Endothelial cell of umbilical vein (primary cell): ENCODE data around the gene TRIM32. TPM values are rescaled to one million over a fixed set of nuclear protein-coding genes. Genes with fewer than 3 reads are reported as not detected.
"Not testable (repeated sequence)": the region's sequence is repeated elsewhere in the genome, so short reads cannot be mapped to it uniquely, and the experiment has no call there.

Source experiments
- BruUV-seq: library from RNA; stranded (reverse); fragments of 400-500 nt; replicated peaks from 2 replicates; lab custom pipeline; 2021; lab: Mats Ljungman, UMichigan
- CTCF ChIA-PET: fragments of 300-600, 350-600 bp; sonication (Branson Sonifier 250); formaldehyde crosslinking; loops from one replicate; lab custom pipeline; 2021; ENCODE audit warnings: antibody characterized with exemption, inconsistent platforms; lab: Charles Lee
- POLR2A ChIA-PET: fragments of 300-600, 350-600 bp; sonication (Branson Sonifier 250); formaldehyde crosslinking; loops from one replicate; lab custom pipeline; 2021; ENCODE audit warnings: antibody characterized with exemption, inconsistent platforms; lab: Charles Lee
- DNase-seq: peaks from one replicate; pipeline ENCODE4 v3.0.0-alpha.2; 2011; ENCODE audit warnings: low read depth, low spot score
- FAIRE-seq: peaks from 2 replicates; lab custom pipeline; 2011; peaks lifted over from hg19 to GRCh38; lab: Jason Lieb, UNC
- H2AFZ ChIP-seq: 2 replicates; pipeline ENCODE4 v1.6.0; 2012; ENCODE audit warnings: low read depth, low read length, control low read depth, inconsistent platforms
- H3K27ac ChIP-seq: 2 replicates; pipeline ENCODE4 v1.5.1; 2011; ENCODE audit warnings: low read depth, mild to moderate bottlenecking, control low read depth, low read length, moderate library complexity; ENCODE audit not compliant: insufficient read depth
- H3K27me3 ChIP-seq, 2 experiments: 2 replicates each; pipeline versions ENCODE4 v1.6.0 to v1.6.1; 2011; ENCODE audit warnings: low read length in 2 of 2, mixed read lengths in 1 of 2; ENCODE audit not compliant: control insufficient read depth in 2 of 2, insufficient read depth in 2 of 2
- H3K36me3 ChIP-seq, 2 experiments: 2 replicates in 1 of 2; 3 replicates in 1 of 2; pipeline ENCODE4 v1.5.1; 2011; ENCODE audit warnings: low read length in 2 of 2, mild to moderate bottlenecking in 1 of 2, moderate library complexity in 1 of 2; ENCODE audit not compliant: control insufficient read depth in 2 of 2, insufficient read depth in 2 of 2; ENCODE audit errors: extremely low read depth in 1 of 2
- H3K4me1 ChIP-seq: 3 replicates; pipeline ENCODE4 v1.5.1; 2011; ENCODE audit warnings: mild to moderate bottlenecking, low read length; ENCODE audit not compliant: control insufficient read depth, insufficient read depth; ENCODE audit errors: extremely low read depth
- H3K4me2 ChIP-seq: 2 replicates; pipeline ENCODE4 v1.6.1; 2011; ENCODE audit warnings: low read length, control low read depth, mixed read lengths; ENCODE audit not compliant: insufficient read depth
- H3K4me3 ChIP-seq, 3 experiments: fragments of 200-600 bp in 1 of 3; sonication (generic), shearing (Covaris generic) in 1 of 3; replicated peaks in 1 of 3; 2 replicates each; pipeline ENCODE4 v1.5.1; 2011 to 2016; ENCODE audit warnings: control low read depth in 3 of 3, low read length in 3 of 3, mild to moderate bottlenecking in 2 of 3, inconsistent platforms in 1 of 3, low read depth in 1 of 3, moderate library complexity in 1 of 3; ENCODE audit not compliant: insufficient read depth in 1 of 3
- H3K79me2 ChIP-seq: 2 replicates; pipeline ENCODE4 v1.6.0; 2012; ENCODE audit warnings: low read length, inconsistent platforms; ENCODE audit not compliant: control insufficient read depth, insufficient read depth
- H3K9ac ChIP-seq: replicated peaks from 2 replicates; pipeline ENCODE3; 2011; ENCODE audit warnings: low read length, control low read depth; ENCODE audit not compliant: insufficient read depth; ENCODE audit errors: extremely low read depth
- H3K9me1 ChIP-seq: replicated peaks from 3 replicates; pipeline ENCODE4 v1.6.0; 2011; ENCODE audit warnings: mild to moderate bottlenecking, low read length; ENCODE audit not compliant: control insufficient read depth, insufficient read depth; ENCODE audit errors: extremely low read depth
- H3K9me3 ChIP-seq: replicated peaks from 2 replicates; pipeline ENCODE4 v1.5.1; 2012; ENCODE audit warnings: low read length, inconsistent platforms; ENCODE audit not compliant: control insufficient read depth, insufficient read depth
- H4K20me1 ChIP-seq: replicated peaks from 2 replicates; pipeline ENCODE3; 2011; ENCODE audit warnings: mild to moderate bottlenecking, low read length; ENCODE audit not compliant: control insufficient read depth, insufficient read depth; ENCODE audit errors: extremely low read depth
- EZH2 ChIP-seq: IDR thresholded peaks from 2 replicates; pipeline ENCODE4 v1.6.1; 2012; ENCODE audit warnings: borderline replicate concordance, low read depth, mild to moderate bottlenecking, moderate library complexity, low read length, inconsistent platforms; ENCODE audit not compliant: severe bottlenecking
- FOS ChIP-seq: IDR thresholded peaks from 2 replicates; pipeline ENCODE4 v1.6.1; 2011; ENCODE audit warnings: mild to moderate bottlenecking, low read length, moderate library complexity, borderline replicate concordance; ENCODE audit not compliant: insufficient read depth
- GATA2 ChIP-seq: IDR thresholded peaks from 2 replicates; pipeline ENCODE4 v1.7.0; 2011; ENCODE audit warnings: low read depth, mild to moderate bottlenecking, moderate library complexity, mixed read lengths, low read length; ENCODE audit not compliant: insufficient read length, insufficient read depth
- JUN ChIP-seq: IDR thresholded peaks from 2 replicates; pipeline ENCODE4 v1.6.1; 2011; ENCODE audit warnings: borderline replicate concordance, low read depth; ENCODE audit not compliant: insufficient read length, insufficient read depth
- MYC ChIP-seq: IDR thresholded peaks from one replicate; pipeline ENCODE4 v1.6.1; 2011; ENCODE audit warnings: mild to moderate bottlenecking, low read depth, low read length
- POLR2A ChIP-seq: IDR thresholded peaks from 2 replicates; pipeline ENCODE4 v1.6.1; 2012; ENCODE audit warnings: low read depth, mild to moderate bottlenecking, control low read depth, low read length
- POLR2AphosphoS5 ChIP-seq: IDR thresholded peaks from 2 replicates; pipeline ENCODE4 v1.6.1; 2012; ENCODE audit warnings: low read depth, mild to moderate bottlenecking, control low read depth, low read length, moderate library complexity; ENCODE audit not compliant: insufficient read depth
- dilution Hi-C: fragments of 300-500 bp; cut with MboI; formaldehyde crosslinking; loops from one replicate; pipeline ENCODE4 v1.15.0; 2019; ENCODE audit warnings: low sequenced_read_pairs; ENCODE audit not compliant: extremely low pct_ligation_motif_present
- intact Hi-C: fragments of 100-400 bp; cut with micrococcal nuclease; formaldehyde crosslinking; loops from one replicate; pipeline ENCODE4 v1.10.0; 2022
- polyA plus RNA-seq, 4 experiments: library from polyadenylated mRNA; depleted of rRNA in 3 of 4; stranded (reverse) in 3 of 4; unstranded in 1 of 4; fragments of >200 nt; gene quantifications; 2 replicates each; pipeline versions ENCODE4 v1.2.1 to v1.2.3, GENCODE V29; 2011 to 2012; ENCODE audit warnings: missing spikeins in 1 of 4
- total RNA-seq: library from RNA; stranded (reverse); gene quantifications from 2 replicates; pipeline ENCODE4 v1.2.3, GENCODE V29; 2021
- TF ChIP-seq, protein P1 (sequence below): IDR thresholded peaks from 2 replicates; pipeline ENCODE4 v1.6.1; 2011; ENCODE audit not compliant: insufficient read depth, insufficient read length
- TF ChIP-seq, protein P2 (sequence below), 2 donors: IDR thresholded peaks; 1 replicate in 1 of 2; 2 replicates in 1 of 2; pipeline ENCODE4 v1.5.1; 2011; ENCODE audit warnings: low read length in 2 of 2, mild to moderate bottlenecking in 2 of 2, moderate library complexity in 2 of 2, control low read depth in 1 of 2, inconsistent platforms in 1 of 2, low read depth in 1 of 2; ENCODE audit not compliant: insufficient read depth in 1 of 2; ENCODE audit errors: extremely low read depth in 1 of 2

TRIM32 gene
- total and polyA plus RNA-seq, 2 donors (not counting 3 experiments of a cell fraction or from before 2014, with no cell fraction given), result 10.8 to 18.4 TPM

DNA sequence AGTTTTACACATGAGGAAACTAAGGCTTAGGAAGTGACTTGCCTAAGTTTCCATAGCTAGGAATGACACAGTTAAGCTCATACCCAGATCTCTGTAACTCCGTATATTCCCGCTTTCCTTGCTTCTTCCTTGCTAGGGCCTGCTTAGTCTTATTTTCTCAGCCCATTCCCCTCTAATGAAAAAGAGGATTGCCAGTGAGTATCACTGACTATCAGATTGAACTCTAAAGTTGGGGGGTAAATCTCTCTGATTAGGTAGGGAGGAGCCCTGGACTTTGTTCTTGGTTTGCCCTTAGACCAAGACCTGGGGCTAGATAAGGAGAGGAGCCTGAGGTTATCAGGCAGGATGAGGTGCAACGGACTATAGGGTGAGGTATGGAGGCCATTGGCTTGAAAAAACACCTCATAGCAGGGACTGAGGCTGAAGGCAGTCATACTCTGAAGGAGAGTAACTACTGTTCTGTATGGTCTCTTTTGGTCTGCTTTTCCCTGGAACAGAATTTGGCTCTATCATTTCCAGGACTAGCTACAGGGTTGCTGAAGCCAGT, 2.5 kb downstream of the TRIM32 start:
- Histone ChIP-seq H3K27me3 (no peaks in the 10 kb centered on the region), H3K9me3 (no peaks in the 10 kb centered on the region), H3K9me1 (peaks cover 4% of the 10 kb centered on the region), H2AFZ (no peak overlapping the region), H3K4me2 (no peak overlapping the region), H3K36me3 (no peaks in the 10 kb centered on the region), H3K9ac (no peak overlapping the region), H3K4me1 (peaks cover 11% of the 10 kb centered on the region), H3K79me2 (peaks cover 48% of the 10 kb centered on the region), H3K4me3 (no peak overlapping the region), H4K20me1 (peaks cover 2% of the 10 kb centered on the region), H3K27ac (no peak overlapping the region)
- no peak for DNase-seq
- no peak for FAIRE-seq
- CTCF ChIA-PET, result no interaction called here
- TF ChIP-seq EZH2 (no peak), JUN (no peak), GATA2 (no peak), MYC (no peak), POLR2AphosphoS5 (no peak), POLR2A (no peak), FOS (no peak)
- TF ChIP-seq, protein P1, sequence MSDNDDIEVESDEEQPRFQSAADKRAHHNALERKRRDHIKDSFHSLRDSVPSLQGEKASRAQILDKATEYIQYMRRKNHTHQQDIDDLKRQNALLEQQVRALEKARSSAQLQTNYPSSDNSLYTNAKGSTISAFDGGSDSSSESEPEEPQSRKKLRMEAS, result no peak
- TF ChIP-seq, protein P2, sequence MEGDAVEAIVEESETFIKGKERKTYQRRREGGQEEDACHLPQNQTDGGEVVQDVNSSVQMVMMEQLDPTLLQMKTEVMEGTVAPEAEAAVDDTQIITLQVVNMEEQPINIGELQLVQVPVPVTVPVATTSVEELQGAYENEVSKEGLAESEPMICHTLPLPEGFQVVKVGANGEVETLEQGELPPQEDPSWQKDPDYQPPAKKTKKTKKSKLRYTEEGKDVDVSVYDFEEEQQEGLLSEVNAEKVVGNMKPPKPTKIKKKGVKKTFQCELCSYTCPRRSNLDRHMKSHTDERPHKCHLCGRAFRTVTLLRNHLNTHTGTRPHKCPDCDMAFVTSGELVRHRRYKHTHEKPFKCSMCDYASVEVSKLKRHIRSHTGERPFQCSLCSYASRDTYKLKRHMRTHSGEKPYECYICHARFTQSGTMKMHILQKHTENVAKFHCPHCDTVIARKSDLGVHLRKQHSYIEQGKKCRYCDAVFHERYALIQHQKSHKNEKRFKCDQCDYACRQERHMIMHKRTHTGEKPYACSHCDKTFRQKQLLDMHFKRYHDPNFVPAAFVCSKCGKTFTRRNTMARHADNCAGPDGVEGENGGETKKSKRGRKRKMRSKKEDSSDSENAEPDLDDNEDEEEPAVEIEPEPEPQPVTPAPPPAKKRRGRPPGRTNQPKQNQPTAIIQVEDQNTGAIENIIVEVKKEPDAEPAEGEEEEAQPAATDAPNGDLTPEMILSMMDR (IDR thresholded peaks at IDR 0.05; ENCODE audit: extremely low read depth in 1 of 2, insufficient read depth in 1 of 2, low read depth in 1 of 2, low read length in 2 of 2), result no peak
- BruUV-seq, result no TSS peak
- dilution Hi-C loops (no loop called here), intact Hi-C loops (no loop called here)
- POLR2A ChIA-PET, result no interaction called here

GRCh38 chr9:116690805-116691204, 3.7 kb downstream of the TRIM32 start:
- H3K9me3 ChIP-seq, H3K27me3 ChIP-seq, H3K4me2 ChIP-seq, FAIRE-seq, H4K20me1 ChIP-seq, POLR2A ChIA-PET, H2AFZ ChIP-seq, H3K36me3 ChIP-seq, DNase-seq, H3K27ac ChIP-seq, intact Hi-C loops, H3K4me3 ChIP-seq, dilution Hi-C loops, H3K9ac ChIP-seq, H3K9me1 ChIP-seq, BruUV-seq: not testable (repeated sequence)
- CTCF ChIA-PET, result interaction anchor here (1.7 kb wide), 1 partner anchor 46 kb away, joined by 5 read pairs; no protein-coding TSS in a partner anchor
- Histone ChIP-seq H3K4me1 (peaks cover 11% of the 10 kb centered on the region), H3K79me2 (peaks cover 59% of the 10 kb centered on the region)
